ENCODE measurements around the gene ARPC5L. TPM values are rescaled to one million over a fixed set of nuclear protein-coding genes. Genes with fewer than 3 reads are reported as not detected.
A peak's percentile ranks its signal among the peaks of the same experiment; 100 is the strongest.

ARPC5L gene
- total and polyA plus RNA-seq, 10 donors, result 33.6 to 75.3 (median 48.3) TPM

GRCh38 chr9:124875501-124875900 lies 13.6 kb downstream of the ARPC5L start:
- H3K36me3 ChIP-seq, result peaks cover 0 to 95% (median 71%) of the 10 kb centered on the region in 6 donors
- WGBS, 5 donors, result 83 to 90% (median 85%) methylated on average over 6 of the region's 6 CpGs
- no peak overlapping the region for H3K4me3 ChIP-seq
- no peaks in the 10 kb centered on the region for H3K27me3 ChIP-seq (replicated peaks in 1 of 7)
- peak overlapping the region in 1 of 8 donors; percentile 98 for H3K27ac ChIP-seq
- peaks cover 39 to 76% (median 54%) of the 10 kb centered on the region in 6 donors for H3K4me1 ChIP-seq
- intact Hi-C loops (cut with DNase I; ENCODE audit: low total_unique reads), result loop anchor here (10.0 kb wide), 1 partner anchor 59 kb away; no protein-coding TSS in a partner anchor
- DNase-seq, result no peak
- TF ChIP-seq POLR2A (IDR thresholded peaks at IDR 0.05) (no peak), POLR2AphosphoS5 (IDR thresholded peaks at IDR 0.05) (peak in 1 of 3 donors; percentile 33)
- TF ChIP-seq, protein P1, sequence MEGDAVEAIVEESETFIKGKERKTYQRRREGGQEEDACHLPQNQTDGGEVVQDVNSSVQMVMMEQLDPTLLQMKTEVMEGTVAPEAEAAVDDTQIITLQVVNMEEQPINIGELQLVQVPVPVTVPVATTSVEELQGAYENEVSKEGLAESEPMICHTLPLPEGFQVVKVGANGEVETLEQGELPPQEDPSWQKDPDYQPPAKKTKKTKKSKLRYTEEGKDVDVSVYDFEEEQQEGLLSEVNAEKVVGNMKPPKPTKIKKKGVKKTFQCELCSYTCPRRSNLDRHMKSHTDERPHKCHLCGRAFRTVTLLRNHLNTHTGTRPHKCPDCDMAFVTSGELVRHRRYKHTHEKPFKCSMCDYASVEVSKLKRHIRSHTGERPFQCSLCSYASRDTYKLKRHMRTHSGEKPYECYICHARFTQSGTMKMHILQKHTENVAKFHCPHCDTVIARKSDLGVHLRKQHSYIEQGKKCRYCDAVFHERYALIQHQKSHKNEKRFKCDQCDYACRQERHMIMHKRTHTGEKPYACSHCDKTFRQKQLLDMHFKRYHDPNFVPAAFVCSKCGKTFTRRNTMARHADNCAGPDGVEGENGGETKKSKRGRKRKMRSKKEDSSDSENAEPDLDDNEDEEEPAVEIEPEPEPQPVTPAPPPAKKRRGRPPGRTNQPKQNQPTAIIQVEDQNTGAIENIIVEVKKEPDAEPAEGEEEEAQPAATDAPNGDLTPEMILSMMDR (IDR thresholded peaks at IDR 0.05 in 8 of 11, conservative IDR thresholded peaks at IDR 0.05 in 3 of 11), result no peak
- H3K9me3 ChIP-seq, result no peaks in the 10 kb centered on the region

DNA sequence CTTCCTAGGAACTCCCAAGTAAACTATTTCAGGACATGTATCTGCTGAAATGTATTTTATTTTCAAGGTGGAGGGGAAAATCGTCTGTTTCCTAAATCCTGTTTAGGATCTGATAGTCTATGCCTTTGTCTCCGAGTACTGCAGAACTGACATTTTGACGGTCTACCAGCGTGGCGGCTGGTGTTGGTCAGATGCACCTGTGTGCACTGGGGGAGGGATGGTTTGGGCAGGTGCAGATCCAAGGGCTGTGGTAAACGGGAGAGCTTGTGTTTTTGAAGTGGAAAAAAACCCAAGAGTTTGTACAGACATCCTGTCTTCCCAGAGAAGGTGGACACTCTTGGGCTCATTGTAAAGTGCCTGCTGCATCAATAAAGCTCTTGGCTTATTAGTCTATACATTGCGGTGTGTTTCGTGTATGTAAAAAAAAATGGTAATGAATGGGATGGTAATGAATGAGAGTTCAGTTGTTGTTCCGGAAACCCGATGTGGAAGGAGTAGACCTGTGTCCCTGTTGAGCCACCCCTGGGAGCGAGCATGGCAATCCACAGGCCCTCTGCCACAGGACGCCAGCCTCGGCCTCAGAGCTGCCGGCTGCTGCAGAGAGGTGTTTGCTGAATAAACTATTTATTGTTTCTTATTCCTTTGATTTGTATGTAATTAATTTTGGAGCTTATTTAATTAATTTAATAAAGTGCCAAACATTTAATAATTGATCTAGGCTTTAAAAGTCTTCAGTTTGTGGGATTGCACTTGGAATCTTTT lies 15.3 kb downstream of the ARPC5L start:
- peaks cover 0 to 99% (median 87%) of the 10 kb centered on the region in 6 donors for H3K36me3 ChIP-seq
- 87 to 90% (median 90%) methylated on average over 14 of the region's 14 CpGs for WGBS, 5 donors
- no peak for DNase-seq
- TF ChIP-seq POLR2AphosphoS5 (IDR thresholded peaks at IDR 0.05) (peak in 2 of 3 donors; percentile 13 to 45), POLR2A (IDR thresholded peaks at IDR 0.05) (no peak)
- TF ChIP-seq, protein P1 (IDR thresholded peaks at IDR 0.05 in 8 of 11, conservative IDR thresholded peaks at IDR 0.05 in 3 of 11), result no peak
- no peaks in the 10 kb centered on the region for H3K27me3 ChIP-seq (replicated peaks in 1 of 7)
- no peaks in the 10 kb centered on the region for H3K9me3 ChIP-seq
- intact Hi-C loops (cut with DNase I; ENCODE audit: low total_unique reads), result loop anchor here (10.0 kb wide), 1 partner anchor 58 kb away; no protein-coding TSS in a partner anchor
- H3K4me1 ChIP-seq, result peaks cover 22 to 70% (median 40%) of the 10 kb centered on the region in 6 donors
- no peak overlapping the region for H3K4me3 ChIP-seq
- H3K27ac ChIP-seq, result no peak overlapping the region

GRCh38 chr9:124878021-124878420 lies 16.1 kb downstream of the ARPC5L start:
- TF ChIP-seq POLR2A (IDR thresholded peaks at IDR 0.05), result no peak
- no peak for TF ChIP-seq POLR2AphosphoS5 (IDR thresholded peaks at IDR 0.05)
- TF ChIP-seq, protein P1 (IDR thresholded peaks at IDR 0.05 in 8 of 11, conservative IDR thresholded peaks at IDR 0.05 in 3 of 11), result no peak
- intact Hi-C loops (cut with DNase I; ENCODE audit: low total_unique reads), result loop anchor here (10.0 kb wide), 1 partner anchor 57 kb away; no protein-coding TSS in a partner anchor
- peaks cover 0 to 100% (median 94%) of the 10 kb centered on the region in 6 donors for H3K36me3 ChIP-seq
- no peaks in the 10 kb centered on the region for H3K9me3 ChIP-seq
- peak; percentile 1 for DNase-seq
- H3K4me1 ChIP-seq, result peaks cover 14 to 62% (median 32%) of the 10 kb centered on the region in 6 donors
- no peaks in the 10 kb centered on the region for H3K27me3 ChIP-seq (replicated peaks in 1 of 7)
- no peak overlapping the region for H3K4me3 ChIP-seq
- 72 to 97% (median 88%) methylated on average over 1 of the region's 1 CpG for WGBS, 5 donors
- peak overlapping the region in 1 of 8 donors; percentile 13 for H3K27ac ChIP-seq

GRCh38 chr9:124878518-124878917 lies 16.6 kb downstream of the ARPC5L start:
- peak in 1 of 3 donors; percentile 43 for TF ChIP-seq POLR2AphosphoS5 (IDR thresholded peaks at IDR 0.05)
- TF ChIP-seq, protein P1 (IDR thresholded peaks at IDR 0.05 in 8 of 11, conservative IDR thresholded peaks at IDR 0.05 in 3 of 11), result no peak
- TF ChIP-seq POLR2A (IDR thresholded peaks at IDR 0.05), result no peak
- 81 to 94% (median 89%) methylated on average over 6 of the region's 6 CpGs for WGBS, 5 donors
- peaks cover 0 to 100% (median 91%) of the 10 kb centered on the region in 6 donors for H3K36me3 ChIP-seq
- H3K4me3 ChIP-seq, result no peak overlapping the region
- H3K27ac ChIP-seq, result peak overlapping the region in 1 of 8 donors; percentile 24
- H3K9me3 ChIP-seq, result no peaks in the 10 kb centered on the region
- DNase-seq, result no peak
- no peaks in the 10 kb centered on the region for H3K27me3 ChIP-seq (replicated peaks in 1 of 7)
- H3K4me1 ChIP-seq, result peaks cover 9 to 57% (median 27%) of the 10 kb centered on the region in 6 donors
- intact Hi-C loops (cut with DNase I; ENCODE audit: low total_unique reads), result loop anchor here (10.0 kb wide), 1 partner anchor 56 kb away; no protein-coding TSS in a partner anchor

All from spleen (tissue), 11 donors.